GM19099 (cell line): Measurements from ENCODE around the gene DLG5.

Experiments used
- POLR2A ChIP-seq: IDR thresholded peaks from 3 replicates; pipeline ENCODE4 v1.6.1; 2011; ENCODE audit warnings: low read depth; ENCODE audit not compliant: insufficient read length; ENCODE audit errors: extremely low read depth

DLG5 gene

DNA sequence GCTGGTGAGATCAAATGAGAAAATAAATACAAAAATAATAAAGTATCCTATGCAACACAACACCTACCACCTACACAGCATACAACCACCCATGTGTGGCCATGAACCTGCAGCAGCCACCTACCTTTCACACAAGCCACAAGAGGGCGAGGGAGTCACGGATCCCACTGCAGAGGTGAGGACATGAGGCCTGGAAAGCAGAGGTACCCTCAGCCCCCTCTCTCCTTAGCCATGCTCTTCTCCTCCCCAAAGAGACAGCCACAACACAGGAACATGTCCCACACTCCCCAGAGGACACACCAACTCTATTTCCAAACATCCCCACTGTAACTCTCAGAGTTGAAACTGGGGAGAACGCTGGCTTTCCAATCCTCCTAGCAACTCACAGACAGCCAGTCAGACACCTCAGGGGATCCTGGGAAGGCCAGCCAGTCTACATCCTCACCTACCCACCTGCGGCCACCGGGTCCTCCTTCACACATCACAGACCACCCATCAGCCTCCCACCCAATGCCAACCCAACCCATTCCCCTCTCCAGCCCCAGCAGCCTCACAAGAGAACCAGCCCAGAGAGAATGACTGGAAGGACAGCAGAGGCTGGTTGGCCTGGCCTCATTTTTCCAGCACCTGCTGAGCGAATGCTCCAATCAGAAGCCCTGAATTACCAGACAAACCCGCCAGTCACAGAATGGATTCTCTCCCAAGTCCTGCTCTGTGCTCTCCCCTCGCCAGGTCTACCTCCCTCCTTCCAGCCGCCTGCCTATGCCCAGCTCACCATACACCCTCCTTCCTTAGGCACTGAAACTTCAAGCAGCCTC is 18.4 kb downstream of the DLG5 start:
- TF ChIP-seq POLR2A, result no peak

DNA sequence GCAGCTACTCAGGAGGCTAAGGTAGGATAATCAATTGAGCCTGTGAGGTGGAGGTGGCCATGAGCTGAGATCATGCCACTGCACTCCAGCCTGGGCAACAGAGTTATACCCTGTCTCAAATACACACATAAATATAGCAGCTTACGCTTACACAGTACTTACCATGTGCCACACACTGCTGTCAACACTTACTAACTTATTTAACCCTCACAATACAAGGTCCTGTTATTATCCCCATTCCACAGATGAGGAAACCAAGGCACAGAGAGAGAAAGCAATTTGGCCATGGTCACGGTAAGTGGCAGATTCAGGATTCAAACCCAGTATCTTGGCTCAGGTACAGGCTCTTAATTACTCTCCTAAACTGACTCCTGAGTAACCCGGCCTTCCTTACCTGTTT is 19.1 kb downstream of the DLG5 start:
- TF ChIP-seq POLR2A, result no peak

DNA sequence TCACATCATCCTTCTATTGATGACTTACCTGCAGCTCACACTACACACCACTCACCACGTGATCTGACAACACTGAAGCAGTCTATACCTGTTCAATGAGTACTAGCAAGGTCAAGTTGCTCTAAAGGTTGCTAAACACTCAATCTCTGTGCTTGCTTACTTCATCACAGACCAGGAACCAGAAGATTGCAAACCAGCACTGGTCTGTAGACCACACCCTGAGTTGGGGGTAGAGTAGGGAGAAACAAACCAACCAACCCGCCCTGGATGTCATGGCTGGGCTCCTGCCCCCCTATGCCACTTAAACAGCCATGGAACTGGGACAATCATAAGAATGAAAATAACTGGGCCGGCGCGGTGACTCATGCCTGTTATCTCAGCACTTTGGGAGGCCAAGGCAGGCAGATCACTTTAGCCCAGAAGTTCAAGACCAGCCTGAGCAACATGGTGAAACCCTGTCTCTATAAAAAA is 19.6 kb downstream of the DLG5 start:
- TF ChIP-seq POLR2A, result no peak

DNA sequence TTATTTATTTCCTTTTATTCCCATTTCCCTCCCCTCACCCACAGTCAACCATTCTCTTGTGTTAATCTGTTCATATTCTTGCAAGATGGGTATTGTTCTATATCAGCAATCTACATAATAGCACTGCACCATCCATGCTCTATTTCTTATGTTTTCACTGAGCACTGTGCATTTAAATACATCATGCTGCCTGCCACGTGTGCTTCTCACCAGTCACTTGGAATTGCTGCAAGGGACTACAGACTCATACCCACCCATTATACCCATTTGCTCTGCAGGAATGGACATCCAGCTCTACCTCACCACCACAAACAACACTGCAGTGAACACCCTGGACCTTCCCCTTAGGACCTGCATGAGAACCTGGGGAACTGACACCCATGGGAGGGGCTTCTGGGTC is 20.8 kb downstream of the DLG5 start:
- no peak for TF ChIP-seq POLR2A

DNA sequence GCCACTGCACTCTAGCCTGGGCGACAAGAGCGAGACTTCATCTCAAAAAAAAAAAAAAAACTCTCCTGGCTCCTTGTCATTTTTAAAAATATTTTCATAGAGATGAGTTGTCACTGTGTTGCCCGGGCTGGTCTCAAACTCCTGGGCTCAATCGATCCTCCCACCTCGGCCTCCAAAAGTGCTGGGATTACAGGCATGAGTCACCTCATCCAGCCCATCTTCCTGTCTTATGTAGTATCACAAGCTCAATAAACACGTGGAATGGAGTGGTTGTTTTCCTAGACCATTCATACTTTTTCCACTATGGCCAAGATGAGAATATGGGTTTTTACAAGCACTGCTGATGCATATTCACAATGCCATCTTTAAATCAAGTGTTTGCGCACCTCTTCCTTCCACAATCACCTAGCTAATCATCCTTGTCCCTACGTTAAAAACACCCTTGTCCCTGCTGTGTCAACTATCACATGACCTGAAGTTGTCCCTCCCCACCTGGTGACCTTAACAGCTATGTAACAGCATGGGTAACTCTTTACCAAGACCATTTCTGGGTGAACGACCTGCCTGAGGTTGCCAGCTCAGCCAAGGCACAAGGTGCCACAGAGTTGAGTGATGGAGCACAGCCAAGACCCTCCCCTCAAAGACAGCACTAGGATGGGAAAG is 21.3 kb downstream of the DLG5 start:
- TF ChIP-seq POLR2A, result no peak

DNA sequence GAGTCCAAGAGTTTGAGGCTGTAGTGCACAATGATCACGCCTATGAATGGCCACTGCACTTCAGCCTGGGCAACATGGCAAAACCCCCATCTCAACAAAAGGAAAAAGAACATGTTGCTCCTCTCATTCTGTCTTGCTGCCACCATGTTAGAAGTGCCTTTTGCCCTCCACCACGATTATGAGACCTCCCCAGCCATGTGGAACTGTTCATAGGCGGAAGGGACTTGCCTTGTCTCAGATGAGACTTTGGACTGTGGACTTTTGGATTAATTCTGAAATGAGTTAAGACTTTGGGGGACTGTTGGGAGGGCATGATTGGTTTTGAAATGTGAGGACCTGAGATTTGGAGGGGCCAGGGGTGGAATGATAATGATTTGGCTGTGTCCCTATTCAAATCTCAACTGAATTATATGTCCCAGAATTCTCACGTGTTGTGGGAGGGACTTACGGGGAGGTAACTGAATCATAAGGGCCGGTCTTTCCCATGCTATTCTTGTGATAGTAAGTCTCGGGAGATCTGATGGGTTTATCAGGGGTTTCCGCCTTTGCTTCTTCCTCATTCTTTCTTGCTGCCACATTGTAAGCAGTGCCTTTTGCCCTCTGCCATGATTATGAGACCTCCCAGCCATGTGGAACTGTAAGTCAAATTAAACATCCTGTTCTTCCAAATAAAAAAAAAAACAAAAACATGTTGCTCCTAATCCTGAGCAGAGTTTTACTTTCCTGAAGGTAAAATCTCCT is 22.3 kb downstream of the DLG5 start:
- TF ChIP-seq POLR2A, result no peak

DNA sequence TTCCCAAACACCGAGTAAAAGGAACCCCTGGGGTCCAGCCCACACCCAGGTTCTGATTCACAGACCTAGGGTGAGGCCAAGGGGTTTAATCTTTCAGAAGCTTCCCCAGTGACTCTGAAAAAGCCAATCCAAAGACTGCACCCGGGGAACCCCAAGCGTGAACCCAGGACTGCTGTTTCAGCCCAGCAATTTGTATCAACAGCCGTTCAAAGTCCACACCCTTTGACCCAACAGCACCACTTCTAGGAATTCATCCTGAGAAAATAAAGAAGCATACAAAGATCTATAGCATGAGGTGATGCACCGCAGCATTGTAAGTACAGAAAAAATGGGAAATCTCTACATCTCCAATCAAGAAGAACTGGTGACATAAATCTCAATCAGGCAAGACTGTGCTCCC is 24.4 kb downstream of the DLG5 start:
- no peak for TF ChIP-seq POLR2A

DNA sequence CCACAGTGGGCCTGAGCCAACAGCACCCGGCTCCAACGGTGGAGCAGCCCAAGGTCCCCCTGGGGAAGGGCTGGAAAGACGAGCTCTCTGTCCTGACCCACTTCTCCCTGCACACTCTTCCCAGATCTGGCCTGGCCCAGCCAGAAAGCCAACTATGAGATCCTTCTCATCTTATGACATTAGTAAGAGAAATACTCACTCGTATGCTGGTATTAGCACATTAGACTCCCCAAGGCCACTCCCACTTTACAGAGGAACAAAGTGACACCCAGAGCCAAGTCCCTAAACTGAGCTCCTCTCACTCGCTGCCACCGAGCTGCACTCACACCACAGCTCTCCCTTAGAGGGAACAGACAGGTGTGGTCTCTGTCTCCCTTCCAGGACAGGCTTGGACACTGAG is 24.8 kb downstream of the DLG5 start:
- no peak for TF ChIP-seq POLR2A

DNA sequence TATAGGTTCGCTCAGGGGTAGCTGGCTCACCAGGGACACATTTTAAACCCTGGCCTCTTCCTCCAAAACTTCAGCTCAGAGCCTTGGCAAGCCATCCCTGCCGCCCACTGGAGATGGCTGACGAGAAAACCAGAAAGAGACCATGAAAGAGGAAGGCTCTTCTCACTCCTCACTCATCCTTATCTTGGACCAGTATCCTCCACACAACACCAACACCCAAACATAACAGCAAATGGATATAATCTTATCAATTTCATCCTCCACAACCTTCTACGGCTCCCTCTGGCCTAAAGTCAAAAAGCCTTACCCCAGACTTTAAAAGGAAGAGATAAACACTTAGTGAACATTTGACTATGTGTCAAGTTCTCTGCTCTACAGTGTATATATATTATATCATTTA is 26.9 kb downstream of the DLG5 start:
- no peak for TF ChIP-seq POLR2A

DNA sequence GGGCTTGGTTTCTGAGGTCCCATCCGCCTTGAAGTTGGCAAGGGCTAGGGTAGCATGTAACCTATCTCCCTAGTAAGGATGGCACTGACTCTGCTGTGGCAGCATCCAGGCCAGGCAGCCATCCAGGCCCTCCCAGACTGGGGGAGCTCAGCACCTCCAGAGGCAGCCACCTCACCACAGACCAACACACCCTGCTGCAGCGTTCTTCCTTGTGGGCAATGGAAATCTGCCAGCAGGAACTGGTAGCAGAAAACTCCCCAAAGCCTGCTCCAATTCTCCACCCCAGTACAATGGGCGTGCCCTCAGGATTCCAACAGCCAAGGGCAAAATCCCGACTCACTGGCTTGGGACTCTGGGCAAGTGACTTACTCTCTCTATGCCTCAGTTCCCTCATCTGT is 27.5 kb downstream of the DLG5 start:
- no peak for TF ChIP-seq POLR2A

DNA sequence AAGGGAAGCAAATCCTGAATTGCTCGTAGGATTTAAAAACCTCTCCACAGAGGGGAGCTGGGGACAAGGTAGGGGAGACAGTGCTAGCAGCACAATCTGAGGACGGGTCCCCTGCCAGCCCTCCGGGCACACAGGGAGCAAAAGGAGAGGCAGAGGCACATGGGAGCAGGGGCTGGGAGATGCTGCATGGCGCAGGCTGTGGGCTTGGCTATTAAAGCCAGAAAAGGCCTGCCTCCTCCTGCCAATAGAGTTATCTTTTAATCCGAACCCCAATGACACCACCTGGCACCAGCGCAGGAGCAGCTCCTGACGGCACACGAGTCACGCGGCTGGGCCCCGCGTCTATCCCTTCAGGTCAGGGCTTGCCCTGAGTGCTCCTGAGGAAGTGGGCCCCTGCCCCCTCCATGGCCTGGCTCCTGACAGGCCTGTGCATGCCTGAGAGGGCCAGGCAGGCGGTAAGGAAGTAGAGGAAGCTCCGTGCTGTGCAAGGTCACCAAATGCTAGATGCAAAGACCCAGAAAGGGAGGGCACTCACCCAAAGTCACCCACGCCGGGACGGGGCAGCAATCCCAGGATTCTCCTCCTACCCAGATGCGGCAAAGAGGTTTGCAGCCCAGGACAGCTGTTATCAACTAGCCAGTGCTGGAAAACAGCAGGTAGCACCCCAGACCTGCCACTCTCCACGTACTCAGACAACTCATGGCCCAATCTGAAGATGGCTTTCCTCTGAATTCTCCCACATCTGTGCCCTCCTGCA is 28.1 kb downstream of the DLG5 start:
- no peak for TF ChIP-seq POLR2A

DNA sequence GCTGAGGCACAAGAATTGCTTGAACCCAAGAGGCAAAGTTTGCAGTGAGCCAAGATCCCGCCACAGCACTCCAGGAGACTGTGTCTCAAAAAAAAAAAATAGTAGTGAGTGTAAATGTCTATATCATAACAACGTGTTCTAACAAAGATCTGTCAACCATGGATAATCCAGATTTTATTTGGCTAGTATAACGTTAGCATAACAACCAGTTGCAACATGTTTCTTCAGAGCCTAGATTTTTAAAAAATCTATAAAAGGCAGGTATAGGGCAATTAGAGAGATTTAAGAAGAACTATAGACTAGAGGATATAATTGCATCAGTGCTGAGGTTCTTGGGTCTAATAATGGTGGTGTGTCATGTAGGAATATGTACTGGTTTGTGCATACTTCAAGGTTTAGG is 30.5 kb downstream of the DLG5 start:
- no peak for TF ChIP-seq POLR2A

DNA sequence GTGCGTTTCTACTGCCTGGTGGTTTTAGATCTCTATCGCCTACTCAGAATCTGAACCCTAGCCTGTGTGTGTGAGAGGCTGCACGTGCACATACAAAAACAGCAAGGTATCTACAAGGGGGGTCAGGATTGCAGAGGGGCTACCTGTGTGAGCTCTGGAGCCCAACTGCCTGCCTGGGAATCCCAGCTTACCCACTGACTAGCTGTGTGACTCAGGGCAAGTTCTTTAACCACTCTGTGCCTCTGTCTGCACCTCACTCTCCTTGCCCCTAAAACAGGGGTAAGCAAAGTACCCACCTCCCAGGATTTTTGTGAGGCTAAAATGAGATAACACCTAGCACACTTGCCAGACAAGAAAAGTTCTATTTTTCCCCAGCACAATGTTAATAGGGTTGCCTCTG is 32.5 kb downstream of the DLG5 start:
- TF ChIP-seq POLR2A, result no peak

DNA sequence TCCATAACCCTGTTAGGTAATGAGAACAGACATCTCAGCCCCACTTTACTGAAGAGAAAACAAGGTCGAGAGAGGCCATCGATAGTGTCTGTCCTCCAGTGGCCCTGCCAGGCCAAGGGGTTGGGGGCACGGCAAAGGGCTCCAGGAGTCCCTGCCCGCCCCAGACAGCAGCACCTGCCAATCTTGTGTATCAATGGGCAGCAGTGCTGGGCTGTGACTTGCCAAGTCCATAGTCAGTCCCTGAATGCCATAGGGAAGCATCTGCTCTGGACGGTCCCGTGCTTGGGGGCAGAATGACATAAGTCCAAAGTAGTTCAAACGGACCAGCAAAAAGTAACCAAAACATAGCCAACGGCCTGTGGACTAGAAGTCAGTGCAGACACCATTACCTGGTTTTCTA is 33.2 kb downstream of the DLG5 start:
- TF ChIP-seq POLR2A, result no peak

DNA sequence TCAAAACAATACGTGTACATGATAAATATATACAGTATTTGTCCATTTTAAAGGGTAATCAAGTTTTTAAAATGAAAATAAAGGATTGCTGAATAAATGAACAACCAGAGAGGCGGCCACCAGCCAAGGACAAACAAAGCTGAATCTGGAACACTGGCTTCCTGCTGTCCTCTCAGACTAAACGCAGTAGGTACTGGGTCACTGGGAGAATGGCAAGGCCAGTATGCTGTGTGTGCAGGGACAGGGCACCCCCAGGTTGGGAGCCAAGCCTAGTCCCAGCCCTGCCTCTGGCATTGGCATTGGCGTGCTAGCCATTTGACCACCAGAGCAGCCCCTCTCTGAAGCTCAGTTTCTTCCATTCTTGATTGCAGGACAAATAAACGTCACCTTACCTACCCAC is 33.8 kb downstream of the DLG5 start:
- no peak for TF ChIP-seq POLR2A
